Gastrocnemius medialis (tissue), 4 donors: ENCODE measurements around the gene PYM1.

Experiments
- POLR2A ChIP-seq, 2 donors: fragments of 450-650 bp; IDR thresholded peaks; one replicate each; pipeline ENCODE4 v1.6.1; 2017; ENCODE audit warnings: antibody characterized with exemption in 2 of 2, mild to moderate bottlenecking in 2 of 2, moderate library complexity in 2 of 2
- TF ChIP-seq, protein P1 (sequence below), 5 experiments: fragments of 450-650 bp in 3 of 5; fragments of 200-600 bp in 2 of 5; sonication (generic) in 2 of 5; IDR thresholded peaks in 4 of 5; conservative IDR thresholded peaks in 1 of 5; 1 replicate in 4 of 5; 2 replicates in 1 of 5; pipeline ENCODE4 v1.5.1; 2016 to 2019; ENCODE audit warnings: antibody characterized with exemption in 5 of 5, mild to moderate bottlenecking in 3 of 5, moderate library complexity in 3 of 5

DNA sequence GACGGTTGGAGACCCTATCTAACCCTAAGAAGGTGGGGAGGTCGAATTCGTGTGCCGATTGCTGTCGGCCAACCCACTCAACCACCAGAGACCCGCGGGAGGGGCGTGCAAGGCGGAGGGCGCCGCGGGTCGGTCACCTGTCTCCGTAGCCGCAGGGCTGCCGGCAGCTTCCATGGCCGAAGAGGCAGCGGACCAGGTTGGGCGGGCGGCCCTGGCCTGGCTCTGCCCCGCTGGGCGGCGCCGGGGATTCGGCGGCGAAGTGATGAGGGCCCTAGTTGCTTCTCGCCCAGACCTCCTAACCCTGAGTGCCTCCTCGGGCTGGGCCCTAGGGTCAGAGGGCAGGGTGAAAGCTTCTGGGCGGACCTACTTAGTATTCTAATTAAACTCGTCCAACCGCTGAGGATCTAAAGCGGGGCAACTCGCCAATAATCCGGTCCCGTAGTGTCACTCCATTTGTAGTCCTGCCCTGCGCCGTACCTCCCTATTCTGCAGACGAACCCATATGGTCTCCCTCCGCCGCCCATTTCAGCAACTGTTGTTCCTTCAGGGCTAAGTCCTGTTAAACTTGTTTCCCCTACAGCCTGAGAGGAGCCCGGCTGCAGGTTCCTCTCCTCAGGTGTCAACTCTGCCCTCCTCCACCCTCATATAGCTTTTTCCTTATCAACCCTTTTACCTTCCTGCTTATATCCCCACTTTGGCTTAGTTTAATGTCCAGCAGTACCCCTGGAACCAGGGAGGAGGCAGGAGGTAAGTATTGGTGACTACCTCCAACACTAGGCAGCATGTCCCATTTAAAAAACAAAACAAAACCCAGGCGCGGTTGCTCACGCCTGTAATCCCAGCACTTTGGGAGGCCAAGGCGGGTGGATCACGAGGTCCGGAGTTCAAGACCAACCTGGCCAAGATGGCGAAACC is at the start of gene PYM1:
- peak; percentile 30 to 43 for TF ChIP-seq POLR2A (IDR thresholded peaks at IDR 0.05)
- TF ChIP-seq, protein P1, sequence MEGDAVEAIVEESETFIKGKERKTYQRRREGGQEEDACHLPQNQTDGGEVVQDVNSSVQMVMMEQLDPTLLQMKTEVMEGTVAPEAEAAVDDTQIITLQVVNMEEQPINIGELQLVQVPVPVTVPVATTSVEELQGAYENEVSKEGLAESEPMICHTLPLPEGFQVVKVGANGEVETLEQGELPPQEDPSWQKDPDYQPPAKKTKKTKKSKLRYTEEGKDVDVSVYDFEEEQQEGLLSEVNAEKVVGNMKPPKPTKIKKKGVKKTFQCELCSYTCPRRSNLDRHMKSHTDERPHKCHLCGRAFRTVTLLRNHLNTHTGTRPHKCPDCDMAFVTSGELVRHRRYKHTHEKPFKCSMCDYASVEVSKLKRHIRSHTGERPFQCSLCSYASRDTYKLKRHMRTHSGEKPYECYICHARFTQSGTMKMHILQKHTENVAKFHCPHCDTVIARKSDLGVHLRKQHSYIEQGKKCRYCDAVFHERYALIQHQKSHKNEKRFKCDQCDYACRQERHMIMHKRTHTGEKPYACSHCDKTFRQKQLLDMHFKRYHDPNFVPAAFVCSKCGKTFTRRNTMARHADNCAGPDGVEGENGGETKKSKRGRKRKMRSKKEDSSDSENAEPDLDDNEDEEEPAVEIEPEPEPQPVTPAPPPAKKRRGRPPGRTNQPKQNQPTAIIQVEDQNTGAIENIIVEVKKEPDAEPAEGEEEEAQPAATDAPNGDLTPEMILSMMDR (IDR thresholded peaks at IDR 0.05 in 4 of 5, conservative IDR thresholded peaks at IDR 0.05 in 1 of 5), result no peak
